CD14-positive monocyte (primary cell): ENCODE results near the gene DBT. TPM values are rescaled to one million over a fixed set of nuclear protein-coding genes. Genes with fewer than 3 reads are reported as not detected.

Experiments
- DNase-seq, 3 donors: peaks; one replicate each; pipeline ENCODE4 v3.0.0-alpha.2; 2011 to 2022
- H2AFZ ChIP-seq: 2 replicates; pipeline ENCODE4 v1.6.0; 2012; ENCODE audit warnings: mild to moderate bottlenecking, low read depth, low read length, inconsistent platforms; ENCODE audit not compliant: insufficient read depth, poor library complexity, severe bottlenecking
- H3K27ac ChIP-seq, 2 donors: 1 replicate in 1 of 2; 2 replicates in 1 of 2; pipeline ENCODE4 v1.5.1; 2012 to 2013; ENCODE audit warnings: low read length in 2 of 2, control low read depth in 1 of 2, inconsistent platforms in 1 of 2, low read depth in 1 of 2, mild to moderate bottlenecking in 1 of 2
- H3K27me3 ChIP-seq, 2 donors: one replicate each; pipeline versions ENCODE4 v1.6.0 to v1.6.1; 2011 to 2013; ENCODE audit warnings: low read length in 2 of 2; ENCODE audit not compliant: control insufficient read depth in 2 of 2, insufficient read depth in 2 of 2
- H3K36me3 ChIP-seq, 2 donors: replicated peaks in 1 of 2; 1 replicate in 1 of 2; 2 replicates in 1 of 2; pipeline versions ENCODE4 v1.5.1 to v1.6.1; 2012 to 2013; ENCODE audit warnings: low read length in 2 of 2, control low read depth in 1 of 2, inconsistent platforms in 1 of 2, mild to moderate bottlenecking in 1 of 2; ENCODE audit not compliant: insufficient read depth in 2 of 2, control insufficient read depth in 1 of 2
- H3K4me1 ChIP-seq, 2 donors: 1 replicate in 1 of 2; 2 replicates in 1 of 2; pipeline versions ENCODE4 v1.5.1 to v1.6.1; 2012 to 2013; ENCODE audit warnings: low read length in 2 of 2, control low read depth in 1 of 2, inconsistent platforms in 1 of 2, mild to moderate bottlenecking in 1 of 2, moderate library complexity in 1 of 2; ENCODE audit not compliant: insufficient read depth in 2 of 2, control insufficient read depth in 1 of 2
- H3K4me2 ChIP-seq: replicated peaks from 2 replicates; pipeline ENCODE3; 2012; ENCODE audit warnings: low read length, moderate library complexity, mild to moderate bottlenecking; ENCODE audit not compliant: poor library complexity, severe bottlenecking; ENCODE audit errors: extremely low read depth
- H3K4me3 ChIP-seq, 3 experiments: fragments of 200-600 bp in 1 of 3; sonication (generic) in 1 of 3; replicated peaks in 1 of 3; 1 replicate in 2 of 3; 2 replicates in 1 of 3; pipeline ENCODE4 v1.5.1; 2011 to 2013; ENCODE audit warnings: low read length in 3 of 3, mild to moderate bottlenecking in 3 of 3, control low read depth in 2 of 3, low read depth in 2 of 3, inconsistent platforms in 1 of 3, moderate library complexity in 1 of 3
- H3K79me2 ChIP-seq: 2 replicates; pipeline ENCODE4 v1.6.0; 2012; ENCODE audit warnings: mild to moderate bottlenecking, control low read depth, inconsistent platforms, low read length, moderate library complexity; ENCODE audit not compliant: insufficient read depth
- H3K9ac ChIP-seq: 2 replicates; pipeline ENCODE4 v1.6.0; 2017; ENCODE audit warnings: low read length, mild to moderate bottlenecking; ENCODE audit not compliant: insufficient read depth, poor library complexity, severe bottlenecking
- H3K9me3 ChIP-seq, 2 donors: replicated peaks in 1 of 2; 1 replicate in 1 of 2; 2 replicates in 1 of 2; pipeline versions ENCODE4 v1.5.1 to v1.6.1; 2012 to 2013; ENCODE audit warnings: low read length in 2 of 2, control low read depth in 1 of 2; ENCODE audit not compliant: control insufficient read depth in 1 of 2, insufficient read depth in 1 of 2
- H4K20me1 ChIP-seq: 2 replicates; pipeline ENCODE4 v1.6.0; 2012; ENCODE audit warnings: mild to moderate bottlenecking, low read length, control low read depth, moderate library complexity; ENCODE audit not compliant: insufficient read depth
- H3K27ac Mint-ChIP-seq, 7 donors: one replicate each; pipeline ENCODE4 v1.8.0; 2020; ENCODE audit warnings: mild to moderate bottlenecking in 7 of 7, mixed read lengths in 7 of 7, moderate library complexity in 6 of 7, inconsistent platforms in 2 of 7
- H3K27me3 Mint-ChIP-seq, 3 donors: one replicate each; pipeline ENCODE4 v1.8.0; 2021 to 2022; ENCODE audit warnings: low read depth in 3 of 3, mild to moderate bottlenecking in 3 of 3, mixed read lengths in 3 of 3, moderate library complexity in 3 of 3, inconsistent platforms in 1 of 3
- H3K36me3 Mint-ChIP-seq, 2 donors: one replicate each; pipeline ENCODE4 v1.8.0; 2020; ENCODE audit warnings: mixed read lengths in 2 of 2, inconsistent platforms in 1 of 2, mild to moderate bottlenecking in 1 of 2
- H3K4me1 Mint-ChIP-seq: one replicate; pipeline ENCODE4 v1.8.0; 2020; ENCODE audit warnings: mild to moderate bottlenecking, mixed read lengths
- H3K4me3 Mint-ChIP-seq, 2 donors: one replicate each; pipeline ENCODE4 v1.8.0; 2020; ENCODE audit warnings: mild to moderate bottlenecking in 2 of 2, mixed read lengths in 2 of 2, moderate library complexity in 1 of 2
- H3K9me3 Mint-ChIP-seq, 7 donors: one replicate each; pipeline ENCODE4 v1.8.0; 2020 to 2022; ENCODE audit warnings: mixed read lengths in 7 of 7, mild to moderate bottlenecking in 6 of 7, moderate library complexity in 6 of 7, inconsistent platforms in 2 of 7
- WGBS: methylation state at CpG from one replicate; pipeline ENCODE4 v1.1.5; 2013; ENCODE audit warnings: missing lambda C conversion rate; ENCODE audit not compliant: insufficient coverage; 5-methylcytosine and 5-hydroxymethylcytosine counted together
- intact Hi-C, 2 donors: fragments of 100-400 bp; cut with micrococcal nuclease; formaldehyde crosslinking; loops; one replicate each; pipeline versions ENCODE4 v1.15.0 to v1.15.1; 2023
- polyA plus RNA-seq, 3 donors: library from polyadenylated mRNA; depleted of rRNA in 1 of 3; unstranded in 2 of 3; stranded (reverse) in 1 of 3; fragments of 300-500 nt in 2 of 3; fragments of >200 nt in 1 of 3; fragmentation: Illumina TruSeq in 2 of 3; gene quantifications; 1 replicate in 2 of 3; 2 replicates in 1 of 3; pipeline ENCODE4 v1.2.3, GENCODE V29; 2012 to 2021
- TF ChIP-seq, protein P1 (sequence below): fragments of 200-600 bp; IDR thresholded peaks from one replicate; pipeline ENCODE4 v1.8.0; 2022; ENCODE audit warnings: antibody characterized with exemption, mild to moderate bottlenecking

The DBT gene
- polyA plus RNA-seq, 3 donors: 1.1 to 2.7 (median 1.5) TPM

DNA sequence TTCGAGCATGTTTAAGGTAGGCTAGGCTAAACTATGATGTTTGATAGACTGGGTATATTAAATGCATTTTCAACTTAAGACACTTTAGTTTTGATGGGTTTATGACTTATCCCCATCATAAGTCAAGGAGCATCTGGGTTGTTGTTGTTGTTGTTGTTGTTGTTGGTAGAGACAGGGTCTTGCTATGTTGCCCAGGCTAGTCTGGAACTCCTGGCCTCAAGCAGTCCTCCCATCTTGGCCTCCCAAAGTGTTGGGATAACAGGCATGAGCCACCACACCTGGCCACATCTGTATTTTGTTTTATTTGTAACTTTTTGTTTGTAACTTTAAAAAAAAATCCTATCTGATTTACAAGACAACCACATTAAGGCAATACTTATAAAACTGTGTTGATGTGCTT, 17.5 kb downstream of the DBT start:
- peaks cover 5% of the 10 kb centered on the region for H3K4me1 Mint-ChIP-seq

GRCh38 chr1:100231721-100232120, 17.9 kb downstream of the DBT start:
- H3K27me3 Mint-ChIP-seq: no peaks in the 10 kb centered on the region
- H3K9me3 ChIP-seq: no peaks in the 10 kb centered on the region
- no peak overlapping the region for H2AFZ ChIP-seq
- H3K9ac ChIP-seq: no peak overlapping the region
- WGBS: no CpG with 5 or more reads among the region's 2 CpGs
- no peaks in the 10 kb centered on the region for H4K20me1 ChIP-seq
- H3K4me2 ChIP-seq: no peak overlapping the region
- no peaks in the 10 kb centered on the region for H3K27me3 ChIP-seq
- no peak overlapping the region for H3K27ac ChIP-seq
- H3K9me3 Mint-ChIP-seq: no peaks in the 10 kb centered on the region
- H3K4me1 ChIP-seq: no peaks in the 10 kb centered on the region
- no peak overlapping the region for H3K4me3 Mint-ChIP-seq
- TF ChIP-seq, protein P1, sequence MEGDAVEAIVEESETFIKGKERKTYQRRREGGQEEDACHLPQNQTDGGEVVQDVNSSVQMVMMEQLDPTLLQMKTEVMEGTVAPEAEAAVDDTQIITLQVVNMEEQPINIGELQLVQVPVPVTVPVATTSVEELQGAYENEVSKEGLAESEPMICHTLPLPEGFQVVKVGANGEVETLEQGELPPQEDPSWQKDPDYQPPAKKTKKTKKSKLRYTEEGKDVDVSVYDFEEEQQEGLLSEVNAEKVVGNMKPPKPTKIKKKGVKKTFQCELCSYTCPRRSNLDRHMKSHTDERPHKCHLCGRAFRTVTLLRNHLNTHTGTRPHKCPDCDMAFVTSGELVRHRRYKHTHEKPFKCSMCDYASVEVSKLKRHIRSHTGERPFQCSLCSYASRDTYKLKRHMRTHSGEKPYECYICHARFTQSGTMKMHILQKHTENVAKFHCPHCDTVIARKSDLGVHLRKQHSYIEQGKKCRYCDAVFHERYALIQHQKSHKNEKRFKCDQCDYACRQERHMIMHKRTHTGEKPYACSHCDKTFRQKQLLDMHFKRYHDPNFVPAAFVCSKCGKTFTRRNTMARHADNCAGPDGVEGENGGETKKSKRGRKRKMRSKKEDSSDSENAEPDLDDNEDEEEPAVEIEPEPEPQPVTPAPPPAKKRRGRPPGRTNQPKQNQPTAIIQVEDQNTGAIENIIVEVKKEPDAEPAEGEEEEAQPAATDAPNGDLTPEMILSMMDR: no peak
- intact Hi-C loops: loop anchor here in 1 of 2 donors (5.0 kb wide), 1 partner anchor 36 kb away; the partner anchor contains the start of gene RTCA
- H3K4me1 Mint-ChIP-seq: peaks cover 5% of the 10 kb centered on the region
- H3K4me3 ChIP-seq: no peak overlapping the region
- H3K36me3 ChIP-seq: peaks cover 54 to 93% of the 10 kb centered on the region in 2 donors
- H3K36me3 Mint-ChIP-seq: peaks cover 63 to 65% of the 10 kb centered on the region in 2 donors
- no peak for DNase-seq
- no peak overlapping the region for H3K27ac Mint-ChIP-seq
- no peaks in the 10 kb centered on the region for H3K79me2 ChIP-seq

More for the DNA sequence above, 17.5 kb downstream of the DBT start:
- TF ChIP-seq, protein P1: no peak
- no peaks in the 10 kb centered on the region for H3K9me3 ChIP-seq
- H3K9ac ChIP-seq: no peak overlapping the region
- no peaks in the 10 kb centered on the region for H4K20me1 ChIP-seq
- H3K27ac ChIP-seq: no peak overlapping the region
- Mint-ChIP-seq H3K27me3 (no peaks in the 10 kb centered on the region), H3K4me3 (no peak overlapping the region), H3K27ac (no peak overlapping the region), H3K36me3 (peaks cover 66 to 69% of the 10 kb centered on the region in 2 donors), H3K9me3 (no peaks in the 10 kb centered on the region)
- no CpG with 5 or more reads among the region's 1 CpG for WGBS
- no peak overlapping the region for H3K4me3 ChIP-seq
- no peak overlapping the region for H2AFZ ChIP-seq
- no peaks in the 10 kb centered on the region for H3K27me3 ChIP-seq
- H3K4me1 ChIP-seq: no peaks in the 10 kb centered on the region
- no peaks in the 10 kb centered on the region for H3K79me2 ChIP-seq
- H3K36me3 ChIP-seq: peaks cover 58 to 93% of the 10 kb centered on the region in 2 donors
- no peak overlapping the region for H3K4me2 ChIP-seq
- DNase-seq: no peak
- intact Hi-C loops: loop anchor here in 1 of 2 donors (5.0 kb wide), 1 partner anchor 35 kb away; the partner anchor contains the start of gene RTCA
